Thyroid gland (tissue), 4 donors: ENCODE data around the gene EXOC3L4. TPM values are rescaled to one million over a fixed set of nuclear protein-coding genes. Genes with fewer than 3 reads are reported as not detected.
A peak's percentile ranks its signal among the peaks of the same experiment; 100 is the strongest.

Experiments
- DNase-seq, 2 donors: peaks; one replicate each; pipeline ENCODE4 v3.0.0-alpha.2; 2019
- H3K27ac ChIP-seq, 3 donors: fragments of 200-600 bp; sonication (generic); 1 replicate in 2 of 3; 2 replicates in 1 of 3; pipeline ENCODE4 v1.5.1; 2016 to 2019; ENCODE audit warnings: mild to moderate bottlenecking in 1 of 3, moderate library complexity in 1 of 3
- H3K27me3 ChIP-seq: fragments of 200-600 bp; sonication (generic); one replicate; pipeline ENCODE4 v1.5.1; 2019
- H3K36me3 ChIP-seq, 2 donors: fragments of 200-600 bp; sonication (generic); one replicate each; pipeline ENCODE4 v1.5.1; 2016 to 2019
- H3K4me1 ChIP-seq, 2 donors: fragments of 200-600 bp; sonication (generic); one replicate each; pipeline ENCODE4 v1.5.1; 2017 to 2019
- H3K4me3 ChIP-seq, 3 donors: fragments of 200-600 bp; sonication (generic); replicated peaks in 1 of 3; 1 replicate in 2 of 3; 2 replicates in 1 of 3; pipeline ENCODE4 v1.5.1; 2016; ENCODE audit warnings: mild to moderate bottlenecking in 1 of 3
- H3K9me3 ChIP-seq: fragments of 200-600 bp; sonication (generic); one replicate; pipeline ENCODE4 v1.5.1; 2017
- POLR2A ChIP-seq, 2 donors: fragments of 450-650 bp; IDR thresholded peaks; one replicate each; pipeline ENCODE4 v1.6.1; 2017; ENCODE audit warnings: antibody characterized with exemption in 2 of 2, mild to moderate bottlenecking in 2 of 2, moderate library complexity in 1 of 2
- WGBS, 2 donors: methylation state at CpG; one replicate each; pipeline ENCODE4 v1.1.5; 2017; 5-methylcytosine and 5-hydroxymethylcytosine counted together
- intact Hi-C: fragments of 100-400 bp; cut with DNase I; formaldehyde crosslinking; loops from one replicate; pipeline ENCODE4 v1.15.1; 2023
- total RNA-seq, 4 donors: library from RNA; depleted of rRNA; stranded (reverse); fragments of >200 nt; gene quantifications; one replicate each; pipeline ENCODE4 v1.2.3, GENCODE V29; 2016
- TF ChIP-seq, protein P1 (sequence below), 6 experiments: fragments of 200-600 bp in 3 of 6; fragments of 450-650 bp in 3 of 6; sonication (generic) in 3 of 6; IDR thresholded peaks; one replicate each; pipeline ENCODE4 v1.5.1; 2016 to 2019; ENCODE audit warnings: antibody characterized with exemption in 6 of 6, mild to moderate bottlenecking in 2 of 6, inconsistent platforms in 1 of 6, moderate library complexity in 1 of 6

Gene EXOC3L4
- total RNA-seq, 4 donors from 2014 or later: 0.44 to 0.78 TPM; not detected in 2

- peaks cover 28 to 34% of the 10 kb centered on the region in 2 donors for H3K4me1 ChIP-seq
- no peaks in the 10 kb centered on the region for H3K9me3 ChIP-seq
- H3K27me3 ChIP-seq: no peaks in the 10 kb centered on the region
- peak; percentile 60 to 64 for DNase-seq
- no peaks in the 10 kb centered on the region for H3K36me3 ChIP-seq
- H3K27ac ChIP-seq: peak overlapping the region; percentile 77 to 90 (median 89)
- TF ChIP-seq POLR2A (IDR thresholded peaks at IDR 0.05): no peak
- TF ChIP-seq, protein P1, sequence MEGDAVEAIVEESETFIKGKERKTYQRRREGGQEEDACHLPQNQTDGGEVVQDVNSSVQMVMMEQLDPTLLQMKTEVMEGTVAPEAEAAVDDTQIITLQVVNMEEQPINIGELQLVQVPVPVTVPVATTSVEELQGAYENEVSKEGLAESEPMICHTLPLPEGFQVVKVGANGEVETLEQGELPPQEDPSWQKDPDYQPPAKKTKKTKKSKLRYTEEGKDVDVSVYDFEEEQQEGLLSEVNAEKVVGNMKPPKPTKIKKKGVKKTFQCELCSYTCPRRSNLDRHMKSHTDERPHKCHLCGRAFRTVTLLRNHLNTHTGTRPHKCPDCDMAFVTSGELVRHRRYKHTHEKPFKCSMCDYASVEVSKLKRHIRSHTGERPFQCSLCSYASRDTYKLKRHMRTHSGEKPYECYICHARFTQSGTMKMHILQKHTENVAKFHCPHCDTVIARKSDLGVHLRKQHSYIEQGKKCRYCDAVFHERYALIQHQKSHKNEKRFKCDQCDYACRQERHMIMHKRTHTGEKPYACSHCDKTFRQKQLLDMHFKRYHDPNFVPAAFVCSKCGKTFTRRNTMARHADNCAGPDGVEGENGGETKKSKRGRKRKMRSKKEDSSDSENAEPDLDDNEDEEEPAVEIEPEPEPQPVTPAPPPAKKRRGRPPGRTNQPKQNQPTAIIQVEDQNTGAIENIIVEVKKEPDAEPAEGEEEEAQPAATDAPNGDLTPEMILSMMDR (IDR thresholded peaks at IDR 0.05): no peak
- intact Hi-C loops: no loop called here
- H3K4me3 ChIP-seq: peak overlapping the region; percentile 22 to 97 (median 51)
- 1 to 4% methylated on average over 38 to 39 of the region's 50 CpGs for WGBS, 2 donors
These were observed 38.0 kb upstream of the EXOC3L4 start for GRCh38 chr14:103056322-103057027.

- Histone ChIP-seq H3K27me3 (no peaks in the 10 kb centered on the region), H3K9me3 (no peaks in the 10 kb centered on the region), H3K36me3 (no peaks in the 10 kb centered on the region), H3K4me1 (peaks cover 28 to 34% of the 10 kb centered on the region in 2 donors), H3K4me3 (peak overlapping the region; percentile 22 to 97 (median 51)), H3K27ac (peak overlapping the region; percentile 77 to 90 (median 89))
- no peak for TF ChIP-seq POLR2A (IDR thresholded peaks at IDR 0.05)
- TF ChIP-seq, protein P1 (IDR thresholded peaks at IDR 0.05): no peak
- WGBS, 2 donors: 10% methylated on average over 2 of the region's 53 CpGs; no CpG with 5 or more reads in 1 of the 2 donors
- peak in 1 of 2 donors; percentile 44 for DNase-seq
- intact Hi-C loops: no loop called here
These were observed 37.5 kb upstream of the EXOC3L4 start for GRCh38 chr14:103057028-103057371.

GRCh38 chr14:103057372-103058163, 37.0 kb upstream of the EXOC3L4 start, which contains the start of gene CDC42BPB:
CDC42BPB (minus strand) TSS chr14:103057549; CDS start chr14:103057173, 376 bp downstream.
- H3K27me3 ChIP-seq: no peaks in the 10 kb centered on the region
- H3K9me3 ChIP-seq: no peaks in the 10 kb centered on the region
- H3K36me3 ChIP-seq: no peaks in the 10 kb centered on the region
- H3K4me1 ChIP-seq: peaks cover 28 to 34% of the 10 kb centered on the region in 2 donors
- TF ChIP-seq, protein P1 (IDR thresholded peaks at IDR 0.05): peak in 2 of 6 experiments; percentile 11 to 13
- TF ChIP-seq POLR2A (IDR thresholded peaks at IDR 0.05): peak in 1 of 2 donors; percentile 68
- intact Hi-C loops: no loop called here
- peak; percentile 91 to 92 for DNase-seq
- peak within 1 kb of the TSS; percentile 77 to 90 (median 89) for H3K27ac ChIP-seq
- H3K4me3 ChIP-seq: peak within 1 kb of the TSS; percentile 56 to 97 (median 91)
- WGBS, 2 donors: 0% methylated on average over 3 of the region's 113 CpGs; no CpG with 5 or more reads in 1 of the 2 donors

GRCh38 chr14:103058164-103059055, 36.1 kb upstream of the EXOC3L4 start:
- Histone ChIP-seq H3K4me3 (peak overlapping the region; percentile 56 to 91 (median 75)), H3K36me3 (no peaks in the 10 kb centered on the region), H3K27ac (peak overlapping the region in 2 of 3 donors; percentile 44 to 65), H3K4me1 (peaks cover 28 to 34% of the 10 kb centered on the region in 2 donors), H3K9me3 (no peaks in the 10 kb centered on the region), H3K27me3 (no peaks in the 10 kb centered on the region)
- no peak for DNase-seq
- intact Hi-C loops: no loop called here
- no peak for TF ChIP-seq POLR2A (IDR thresholded peaks at IDR 0.05)
- TF ChIP-seq, protein P1 (IDR thresholded peaks at IDR 0.05): no peak
- 41 to 51% methylated on average over 32 to 33 of the region's 39 CpGs for WGBS, 2 donors
